Measurements from ENCODE around the gene ANKRD22.

DNA sequence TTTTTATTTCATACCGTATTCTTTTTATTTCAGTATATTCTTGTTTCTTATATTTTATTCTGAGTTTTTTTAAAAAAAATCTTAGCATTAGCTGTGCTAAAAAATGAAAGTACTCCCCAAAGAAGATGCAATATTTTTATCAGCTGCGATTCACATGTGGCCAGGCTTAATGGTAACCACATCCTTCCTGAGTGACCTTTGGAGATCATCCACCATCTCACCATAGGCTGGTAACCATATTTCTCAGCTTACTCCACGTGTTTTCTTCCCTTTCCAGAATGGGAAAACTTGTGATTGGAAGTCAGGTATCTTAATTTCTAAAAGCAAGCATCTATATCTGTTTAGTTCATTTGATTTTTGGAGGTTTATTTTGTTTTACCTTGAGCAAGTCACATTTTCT is 67.9 kb downstream of the ANKRD22 start:
- no peak for TF ChIP-seq POLR2AphosphoS5 (IDR thresholded peaks at IDR 0.05; ENCODE audit: low read depth, low read length)
- TF ChIP-seq, protein P1, sequence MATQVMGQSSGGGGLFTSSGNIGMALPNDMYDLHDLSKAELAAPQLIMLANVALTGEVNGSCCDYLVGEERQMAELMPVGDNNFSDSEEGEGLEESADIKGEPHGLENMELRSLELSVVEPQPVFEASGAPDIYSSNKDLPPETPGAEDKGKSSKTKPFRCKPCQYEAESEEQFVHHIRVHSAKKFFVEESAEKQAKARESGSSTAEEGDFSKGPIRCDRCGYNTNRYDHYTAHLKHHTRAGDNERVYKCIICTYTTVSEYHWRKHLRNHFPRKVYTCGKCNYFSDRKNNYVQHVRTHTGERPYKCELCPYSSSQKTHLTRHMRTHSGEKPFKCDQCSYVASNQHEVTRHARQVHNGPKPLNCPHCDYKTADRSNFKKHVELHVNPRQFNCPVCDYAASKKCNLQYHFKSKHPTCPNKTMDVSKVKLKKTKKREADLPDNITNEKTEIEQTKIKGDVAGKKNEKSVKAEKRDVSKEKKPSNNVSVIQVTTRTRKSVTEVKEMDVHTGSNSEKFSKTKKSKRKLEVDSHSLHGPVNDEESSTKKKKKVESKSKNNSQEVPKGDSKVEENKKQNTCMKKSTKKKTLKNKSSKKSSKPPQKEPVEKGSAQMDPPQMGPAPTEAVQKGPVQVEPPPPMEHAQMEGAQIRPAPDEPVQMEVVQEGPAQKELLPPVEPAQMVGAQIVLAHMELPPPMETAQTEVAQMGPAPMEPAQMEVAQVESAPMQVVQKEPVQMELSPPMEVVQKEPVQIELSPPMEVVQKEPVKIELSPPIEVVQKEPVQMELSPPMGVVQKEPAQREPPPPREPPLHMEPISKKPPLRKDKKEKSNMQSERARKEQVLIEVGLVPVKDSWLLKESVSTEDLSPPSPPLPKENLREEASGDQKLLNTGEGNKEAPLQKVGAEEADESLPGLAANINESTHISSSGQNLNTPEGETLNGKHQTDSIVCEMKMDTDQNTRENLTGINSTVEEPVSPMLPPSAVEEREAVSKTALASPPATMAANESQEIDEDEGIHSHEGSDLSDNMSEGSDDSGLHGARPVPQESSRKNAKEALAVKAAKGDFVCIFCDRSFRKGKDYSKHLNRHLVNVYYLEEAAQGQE (IDR thresholded peaks at IDR 0.05; ENCODE audit: insufficient read depth in 1 of 2, low read depth in 2 of 2, low read length in 2 of 2), result no peak
- TF ChIP-seq TAF1 (IDR thresholded peaks at IDR 0.05; ENCODE audit: borderline replicate concordance, insufficient read depth, low read length), result no peak

Data from PFSK-1 (cell line).